ACC112 (cell line): ENCODE data around the gene CAPZA1.

Experiments
- H2AFZ ChIP-seq: fragments of 200-600 bp; sonication (generic); one replicate; pipeline ENCODE4 v1.6.0; 2017; ENCODE audit warnings: antibody characterized with exemption, low read length; ENCODE audit not compliant: unreplicated experiment
- H3K27ac ChIP-seq: fragments of 200-600 bp; sonication (generic); 2 replicates; pipeline ENCODE4 v1.5.1; 2014; ENCODE audit warnings: low read depth, mild to moderate bottlenecking, antibody characterized with exemption, low read length, moderate library complexity
- H3K27me3 ChIP-seq: fragments of 200-600 bp; sonication (generic); 2 replicates; pipeline ENCODE4 v1.6.1; 2014; ENCODE audit warnings: mild to moderate bottlenecking, antibody characterized with exemption, low read length, moderate library complexity, mixed read lengths; ENCODE audit not compliant: insufficient read depth
- H3K36me3 ChIP-seq: fragments of 200-600 bp; sonication (generic); 2 replicates; pipeline ENCODE4 v1.6.1; 2016; ENCODE audit warnings: mild to moderate bottlenecking, antibody characterized with exemption, low read length, moderate library complexity, mixed read lengths; ENCODE audit not compliant: insufficient read depth
- H3K4me1 ChIP-seq: fragments of 200-600 bp; sonication (generic); one replicate; pipeline ENCODE4 v1.6.1; 2016; ENCODE audit warnings: low read length, mixed read lengths; ENCODE audit not compliant: insufficient read depth, unreplicated experiment, control insufficient read depth
- H3K4me3 ChIP-seq: fragments of 200-600 bp; sonication (generic); 2 replicates; pipeline ENCODE4 v1.5.1; 2014; ENCODE audit warnings: mild to moderate bottlenecking, low read depth, low read length
- H3K79me2 ChIP-seq: fragments of 200-600 bp; sonication (generic); one replicate; pipeline ENCODE4 v1.6.0; 2016; ENCODE audit warnings: low read length; ENCODE audit not compliant: control insufficient read depth, unreplicated experiment, insufficient read depth

CAPZA1 gene

GRCh38 chr1:112677501-112677900 lies 57.9 kb downstream of the CAPZA1 start:
- no peaks in the 10 kb centered on the region for H3K36me3 ChIP-seq
- H3K79me2 ChIP-seq, result peaks cover 62% of the 10 kb centered on the region
- H3K4me3 ChIP-seq, result no peak overlapping the region
- no peaks in the 10 kb centered on the region for H3K27me3 ChIP-seq
- no peak overlapping the region for H3K27ac ChIP-seq
- H2AFZ ChIP-seq, result no peak overlapping the region
- peaks cover 37% of the 10 kb centered on the region for H3K4me1 ChIP-seq

- peaks cover 69% of the 10 kb centered on the region for H3K79me2 ChIP-seq
- no peaks in the 10 kb centered on the region for H3K27me3 ChIP-seq
- H3K4me1 ChIP-seq, result peaks cover 26% of the 10 kb centered on the region
- H3K36me3 ChIP-seq, result no peaks in the 10 kb centered on the region
- no peak overlapping the region for H2AFZ ChIP-seq
- H3K27ac ChIP-seq, result no peak overlapping the region
- H3K4me3 ChIP-seq, result no peak overlapping the region
Observed at GRCh38 chr1:112678605-112679004, 59.0 kb downstream of the CAPZA1 start.

- Histone ChIP-seq H3K4me3 (no peak overlapping the region), H3K4me1 (peaks cover 4% of the 10 kb centered on the region), H3K27me3 (no peaks in the 10 kb centered on the region), H3K36me3 (no peaks in the 10 kb centered on the region), H3K79me2 (peaks cover 40% of the 10 kb centered on the region), H2AFZ (no peak overlapping the region), H3K27ac (no peak overlapping the region)
Observed at GRCh38 chr1:112685913-112686312, 66.3 kb downstream of the CAPZA1 start.

GRCh38 chr1:112686417-112686816 lies 66.8 kb downstream of the CAPZA1 start:
- H3K27me3 ChIP-seq, result no peaks in the 10 kb centered on the region
- H2AFZ ChIP-seq, result no peak overlapping the region
- no peak overlapping the region for H3K27ac ChIP-seq
- 0 out of 2 replicates have a peak, but pooled peaks cover under 1% of the 10 kb centered on the region for H3K36me3 ChIP-seq
- H3K79me2 ChIP-seq, result peaks cover 38% of the 10 kb centered on the region
- H3K4me3 ChIP-seq, result no peak overlapping the region
- H3K4me1 ChIP-seq, result peaks cover 4% of the 10 kb centered on the region

DNA sequence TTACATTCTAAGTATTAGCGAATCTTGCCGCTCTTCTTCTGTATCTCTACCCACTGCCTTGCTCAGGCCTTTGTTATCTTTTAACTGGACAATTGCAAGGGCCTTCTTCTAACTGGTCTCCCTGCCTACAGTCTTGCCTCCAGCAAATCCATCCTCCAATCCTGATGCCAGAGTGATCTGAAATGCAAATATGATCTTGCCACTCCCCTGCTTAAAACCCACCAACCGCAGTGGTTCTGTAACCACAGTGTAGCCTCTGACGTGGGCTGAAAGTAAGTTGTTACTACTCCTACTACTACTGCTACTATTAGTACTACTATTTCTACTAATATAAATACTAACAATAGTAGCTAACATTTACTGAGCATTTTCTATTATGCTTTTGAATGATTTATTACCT lies 67.2 kb downstream of the CAPZA1 start:
- no peaks in the 10 kb centered on the region for H3K27me3 ChIP-seq
- peaks cover 4% of the 10 kb centered on the region for H3K4me1 ChIP-seq
- 0 out of 2 replicates have a peak, but pooled peaks cover 4% of the 10 kb centered on the region for H3K36me3 ChIP-seq
- H3K4me3 ChIP-seq, result no peak overlapping the region
- peaks cover 38% of the 10 kb centered on the region for H3K79me2 ChIP-seq
- H3K27ac ChIP-seq, result no peak overlapping the region
- no peak overlapping the region for H2AFZ ChIP-seq

- no peaks in the 10 kb centered on the region for H3K27me3 ChIP-seq
- H3K4me1 ChIP-seq, result peaks cover 4% of the 10 kb centered on the region
- H3K4me3 ChIP-seq, result no peak overlapping the region
- H3K79me2 ChIP-seq, result peaks cover 33% of the 10 kb centered on the region
- no peak overlapping the region for H2AFZ ChIP-seq
- H3K27ac ChIP-seq, result no peak overlapping the region
- H3K36me3 ChIP-seq, result peaks cover 10% of the 10 kb centered on the region; the same call in 1 of the 2 replicates
Observed at GRCh38 chr1:112687361-112687760, 67.7 kb downstream of the CAPZA1 start.

DNA sequence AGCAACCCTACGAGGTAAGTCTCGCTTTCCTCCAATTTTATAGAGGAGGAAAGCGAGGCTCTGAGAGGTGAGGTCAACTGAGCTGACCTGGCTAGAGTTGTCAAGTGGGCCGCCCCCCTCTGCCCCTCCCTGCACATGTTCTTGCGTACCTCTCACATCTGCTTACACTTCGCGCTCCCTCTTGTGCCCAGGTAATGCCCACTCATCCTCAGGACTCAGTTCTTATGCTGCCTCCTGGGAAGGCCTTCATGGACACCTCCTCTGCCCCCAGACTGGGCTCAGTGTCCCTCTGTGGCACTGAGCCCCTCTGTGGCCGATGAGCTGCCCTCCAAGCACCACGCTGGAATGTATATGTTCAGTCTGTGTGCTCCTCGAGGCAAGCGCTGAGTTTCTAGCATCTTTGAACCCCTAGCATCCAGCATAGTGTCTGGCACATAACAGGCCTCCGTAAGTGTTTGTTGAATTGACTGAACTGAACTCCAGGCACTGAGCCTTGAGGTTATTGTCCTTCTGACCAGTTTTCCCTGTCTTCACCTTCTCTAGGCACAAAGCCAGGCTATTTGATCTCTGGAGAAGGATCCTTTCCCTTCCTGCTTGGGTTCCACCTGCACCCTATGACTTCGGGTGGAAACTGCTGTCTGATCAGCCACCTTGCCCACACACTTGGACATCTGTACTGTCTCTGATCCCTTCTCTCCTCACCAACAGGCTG lies 68.3 kb downstream of the CAPZA1 start:
- H3K36me3 ChIP-seq, result peaks cover 14% of the 10 kb centered on the region; the same call in 1 of the 2 replicates
- H3K27ac ChIP-seq, result no peak overlapping the region

GRCh38 chr1:112688781-112689193 lies 69.2 kb downstream of the CAPZA1 start:
- Histone ChIP-seq H2AFZ (no peak overlapping the region), H3K79me2 (peaks cover 23% of the 10 kb centered on the region), H3K4me1 (peaks cover 4% of the 10 kb centered on the region), H3K27ac (no peak overlapping the region), H3K36me3 (peaks cover 16% of the 10 kb centered on the region; the same call in 1 of the 2 replicates), H3K4me3 (no peak overlapping the region), H3K27me3 (no peaks in the 10 kb centered on the region)

More for the DNA sequence above, 68.3 kb downstream of the CAPZA1 start:
- no peak overlapping the region for H3K4me3 ChIP-seq
- peaks cover 31% of the 10 kb centered on the region for H3K79me2 ChIP-seq
- no peak overlapping the region for H2AFZ ChIP-seq
- no peaks in the 10 kb centered on the region for H3K27me3 ChIP-seq
- peaks cover 4% of the 10 kb centered on the region for H3K4me1 ChIP-seq

DNA sequence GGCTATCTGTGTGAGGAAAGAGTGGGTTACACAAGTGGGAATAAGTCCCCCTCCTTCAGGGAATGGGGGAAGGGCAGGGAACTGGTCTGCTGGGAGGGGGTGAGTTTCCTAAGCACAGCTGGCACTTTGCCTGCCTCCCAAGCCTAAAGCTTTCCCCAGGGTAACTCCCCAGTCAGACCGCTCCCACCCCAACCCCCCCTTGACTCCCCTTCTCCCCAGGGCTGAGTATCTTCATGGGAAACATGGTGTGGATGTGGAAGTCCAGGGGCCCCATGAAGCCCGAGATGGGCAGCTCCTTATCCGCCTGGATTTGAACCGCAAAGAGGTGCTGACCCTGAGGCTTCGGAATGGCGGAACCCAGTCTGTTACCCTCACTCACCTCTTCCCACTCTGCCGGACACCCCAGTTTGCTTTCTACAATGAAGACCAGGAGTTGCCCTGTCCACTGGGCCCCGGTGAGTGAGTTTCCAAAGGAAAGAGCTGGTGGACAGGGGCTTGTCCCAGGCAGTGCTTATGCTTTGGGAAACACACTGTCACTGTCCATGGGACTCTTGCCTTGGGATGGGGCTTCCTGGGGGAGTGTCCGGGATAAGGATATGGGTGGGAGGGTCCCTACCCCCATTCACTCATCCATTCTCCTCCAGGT lies 69.7 kb downstream of the CAPZA1 start:
- Histone ChIP-seq H2AFZ (no peak overlapping the region), H3K27ac (no peak overlapping the region), H3K4me1 (peaks cover 4% of the 10 kb centered on the region), H3K4me3 (no peak overlapping the region), H3K27me3 (no peaks in the 10 kb centered on the region), H3K79me2 (peaks cover 23% of the 10 kb centered on the region), H3K36me3 (peaks cover 16% of the 10 kb centered on the region; the same call in 1 of the 2 replicates)

- peaks cover 4% of the 10 kb centered on the region for H3K4me1 ChIP-seq
- H3K79me2 ChIP-seq, result peaks cover 23% of the 10 kb centered on the region
- no peak overlapping the region for H3K4me3 ChIP-seq
- no peaks in the 10 kb centered on the region for H3K27me3 ChIP-seq
- H3K36me3 ChIP-seq, result peaks cover 16% of the 10 kb centered on the region; the same call in 1 of the 2 replicates
- no peak overlapping the region for H3K27ac ChIP-seq
- H2AFZ ChIP-seq, result no peak overlapping the region
Observed at GRCh38 chr1:112689842-112690237, 70.2 kb downstream of the CAPZA1 start.

DNA sequence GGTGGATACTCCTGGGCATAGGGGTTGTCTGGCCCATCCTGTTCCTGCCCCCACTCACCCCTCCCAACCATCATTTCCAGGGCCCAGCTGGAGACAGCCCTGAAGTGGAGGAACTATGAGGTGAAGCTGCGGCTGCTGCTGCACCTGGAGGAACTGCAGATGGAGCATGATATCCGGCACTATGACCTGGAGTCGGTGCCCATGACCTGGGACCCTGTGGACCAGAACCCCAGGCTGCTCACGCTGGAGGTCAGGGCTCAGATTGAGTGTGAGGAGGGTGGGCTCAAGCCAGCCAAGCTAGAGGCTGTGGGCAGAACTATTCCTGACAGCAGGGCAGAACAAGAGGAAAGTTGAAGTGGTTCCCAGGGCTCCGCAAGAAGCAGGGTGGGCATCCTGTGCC lies 73.0 kb downstream of the CAPZA1 start:
- Histone ChIP-seq H3K27ac (no peak overlapping the region), H3K4me1 (no peaks in the 10 kb centered on the region), H3K36me3 (peaks cover 16% of the 10 kb centered on the region; the same call in 1 of the 2 replicates), H3K79me2 (peaks cover 8% of the 10 kb centered on the region), H3K4me3 (no peak overlapping the region), H3K27me3 (no peaks in the 10 kb centered on the region), H2AFZ (no peak overlapping the region)
